ENCODE results near the gene RHBDL1. TPM values are rescaled to one million over a fixed set of nuclear protein-coding genes. Genes with fewer than 3 reads are reported as not detected.

RHBDL1 gene
- total and polyA plus RNA-seq, 2 experiments from 2014 or later: 8.4 to 10.1 TPM

DNA sequence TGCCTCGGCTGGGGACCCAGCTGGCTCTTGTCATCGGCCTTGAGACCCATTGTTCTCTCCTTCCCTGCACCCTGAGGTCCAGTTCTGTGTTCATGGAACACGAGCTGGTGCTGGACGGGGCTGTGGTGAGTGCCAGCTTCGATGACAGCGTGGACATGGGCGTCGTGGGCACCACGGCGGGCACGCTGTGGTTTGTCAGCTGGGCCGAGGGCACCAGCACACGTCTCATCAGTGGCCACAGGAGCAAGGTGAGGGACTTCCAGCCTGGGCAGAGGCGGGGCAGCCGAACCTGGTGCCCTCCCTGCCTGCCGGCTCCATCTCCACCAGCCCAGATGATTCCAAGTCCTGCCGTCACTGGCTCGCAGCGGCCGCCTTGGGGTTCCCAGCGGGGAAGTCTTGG lies 12.9 kb upstream of the RHBDL1 start:
- DNase-seq (ENCODE audit: low spot score): no peak
- Mint-ChIP-seq H3K4me3 (no peak overlapping the region), H3K9me3 (no peaks in the 10 kb centered on the region; the same call in 2 of the 3 replicates), H3K4me1 (no peaks in the 10 kb centered on the region), H3K27me3 (ENCODE audit: insufficient read depth, low read depth, poor library complexity) (peaks cover 4% of the 10 kb centered on the region), H3K27ac (no peak overlapping the region), H3K36me3 (ENCODE audit: low read depth) (peaks cover 8% of the 10 kb centered on the region; the same call in 1 of the 3 replicates)
- no peak for TF ChIP-seq CREB1 (CRISPR knock-in tag; IDR thresholded peaks at IDR 0.05; ENCODE audit: low read depth)
- TF ChIP-seq, protein P1, sequence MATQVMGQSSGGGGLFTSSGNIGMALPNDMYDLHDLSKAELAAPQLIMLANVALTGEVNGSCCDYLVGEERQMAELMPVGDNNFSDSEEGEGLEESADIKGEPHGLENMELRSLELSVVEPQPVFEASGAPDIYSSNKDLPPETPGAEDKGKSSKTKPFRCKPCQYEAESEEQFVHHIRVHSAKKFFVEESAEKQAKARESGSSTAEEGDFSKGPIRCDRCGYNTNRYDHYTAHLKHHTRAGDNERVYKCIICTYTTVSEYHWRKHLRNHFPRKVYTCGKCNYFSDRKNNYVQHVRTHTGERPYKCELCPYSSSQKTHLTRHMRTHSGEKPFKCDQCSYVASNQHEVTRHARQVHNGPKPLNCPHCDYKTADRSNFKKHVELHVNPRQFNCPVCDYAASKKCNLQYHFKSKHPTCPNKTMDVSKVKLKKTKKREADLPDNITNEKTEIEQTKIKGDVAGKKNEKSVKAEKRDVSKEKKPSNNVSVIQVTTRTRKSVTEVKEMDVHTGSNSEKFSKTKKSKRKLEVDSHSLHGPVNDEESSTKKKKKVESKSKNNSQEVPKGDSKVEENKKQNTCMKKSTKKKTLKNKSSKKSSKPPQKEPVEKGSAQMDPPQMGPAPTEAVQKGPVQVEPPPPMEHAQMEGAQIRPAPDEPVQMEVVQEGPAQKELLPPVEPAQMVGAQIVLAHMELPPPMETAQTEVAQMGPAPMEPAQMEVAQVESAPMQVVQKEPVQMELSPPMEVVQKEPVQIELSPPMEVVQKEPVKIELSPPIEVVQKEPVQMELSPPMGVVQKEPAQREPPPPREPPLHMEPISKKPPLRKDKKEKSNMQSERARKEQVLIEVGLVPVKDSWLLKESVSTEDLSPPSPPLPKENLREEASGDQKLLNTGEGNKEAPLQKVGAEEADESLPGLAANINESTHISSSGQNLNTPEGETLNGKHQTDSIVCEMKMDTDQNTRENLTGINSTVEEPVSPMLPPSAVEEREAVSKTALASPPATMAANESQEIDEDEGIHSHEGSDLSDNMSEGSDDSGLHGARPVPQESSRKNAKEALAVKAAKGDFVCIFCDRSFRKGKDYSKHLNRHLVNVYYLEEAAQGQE (IDR thresholded peaks at IDR 0.05; ENCODE audit: unreplicated experiment): no peak
- TF ChIP-seq, protein P2, sequence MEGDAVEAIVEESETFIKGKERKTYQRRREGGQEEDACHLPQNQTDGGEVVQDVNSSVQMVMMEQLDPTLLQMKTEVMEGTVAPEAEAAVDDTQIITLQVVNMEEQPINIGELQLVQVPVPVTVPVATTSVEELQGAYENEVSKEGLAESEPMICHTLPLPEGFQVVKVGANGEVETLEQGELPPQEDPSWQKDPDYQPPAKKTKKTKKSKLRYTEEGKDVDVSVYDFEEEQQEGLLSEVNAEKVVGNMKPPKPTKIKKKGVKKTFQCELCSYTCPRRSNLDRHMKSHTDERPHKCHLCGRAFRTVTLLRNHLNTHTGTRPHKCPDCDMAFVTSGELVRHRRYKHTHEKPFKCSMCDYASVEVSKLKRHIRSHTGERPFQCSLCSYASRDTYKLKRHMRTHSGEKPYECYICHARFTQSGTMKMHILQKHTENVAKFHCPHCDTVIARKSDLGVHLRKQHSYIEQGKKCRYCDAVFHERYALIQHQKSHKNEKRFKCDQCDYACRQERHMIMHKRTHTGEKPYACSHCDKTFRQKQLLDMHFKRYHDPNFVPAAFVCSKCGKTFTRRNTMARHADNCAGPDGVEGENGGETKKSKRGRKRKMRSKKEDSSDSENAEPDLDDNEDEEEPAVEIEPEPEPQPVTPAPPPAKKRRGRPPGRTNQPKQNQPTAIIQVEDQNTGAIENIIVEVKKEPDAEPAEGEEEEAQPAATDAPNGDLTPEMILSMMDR (conservative IDR thresholded peaks at IDR 0.05; ENCODE audit: low read depth in 2 of 2): no peak
- no peak for TF ChIP-seq STAT1 (IDR thresholded peaks at IDR 0.05; ENCODE audit: unreplicated experiment)
- no peak for TF ChIP-seq EZH2phosphoT487 (IDR thresholded peaks at IDR 0.05; ENCODE audit: unreplicated experiment)
- TF ChIP-seq ZNF331 (CRISPR knock-in tag; IDR thresholded peaks at IDR 0.05; ENCODE audit: low read depth): no peak
- TF ChIP-seq, protein P3, sequence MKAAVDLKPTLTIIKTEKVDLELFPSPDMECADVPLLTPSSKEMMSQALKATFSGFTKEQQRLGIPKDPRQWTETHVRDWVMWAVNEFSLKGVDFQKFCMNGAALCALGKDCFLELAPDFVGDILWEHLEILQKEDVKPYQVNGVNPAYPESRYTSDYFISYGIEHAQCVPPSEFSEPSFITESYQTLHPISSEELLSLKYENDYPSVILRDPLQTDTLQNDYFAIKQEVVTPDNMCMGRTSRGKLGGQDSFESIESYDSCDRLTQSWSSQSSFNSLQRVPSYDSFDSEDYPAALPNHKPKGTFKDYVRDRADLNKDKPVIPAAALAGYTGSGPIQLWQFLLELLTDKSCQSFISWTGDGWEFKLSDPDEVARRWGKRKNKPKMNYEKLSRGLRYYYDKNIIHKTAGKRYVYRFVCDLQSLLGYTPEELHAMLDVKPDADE (IDR thresholded peaks at IDR 0.05): no peak
- no peak for TF ChIP-seq NANOG (IDR thresholded peaks at IDR 0.05; ENCODE audit: borderline replicate concordance)
- TF ChIP-seq POLR2AphosphoS5 (IDR thresholded peaks at IDR 0.05; ENCODE audit: low read depth): no peak
- TF ChIP-seq EZH2 (IDR thresholded peaks at IDR 0.05; ENCODE audit: low read depth, unreplicated experiment): no peak
- TF ChIP-seq ZNF114 (CRISPR knock-in tag; IDR thresholded peaks at IDR 0.05): no peak
- no peak for TF ChIP-seq JUNB (IDR thresholded peaks at IDR 0.05; ENCODE audit: unreplicated experiment)
- TF ChIP-seq, protein P4, sequence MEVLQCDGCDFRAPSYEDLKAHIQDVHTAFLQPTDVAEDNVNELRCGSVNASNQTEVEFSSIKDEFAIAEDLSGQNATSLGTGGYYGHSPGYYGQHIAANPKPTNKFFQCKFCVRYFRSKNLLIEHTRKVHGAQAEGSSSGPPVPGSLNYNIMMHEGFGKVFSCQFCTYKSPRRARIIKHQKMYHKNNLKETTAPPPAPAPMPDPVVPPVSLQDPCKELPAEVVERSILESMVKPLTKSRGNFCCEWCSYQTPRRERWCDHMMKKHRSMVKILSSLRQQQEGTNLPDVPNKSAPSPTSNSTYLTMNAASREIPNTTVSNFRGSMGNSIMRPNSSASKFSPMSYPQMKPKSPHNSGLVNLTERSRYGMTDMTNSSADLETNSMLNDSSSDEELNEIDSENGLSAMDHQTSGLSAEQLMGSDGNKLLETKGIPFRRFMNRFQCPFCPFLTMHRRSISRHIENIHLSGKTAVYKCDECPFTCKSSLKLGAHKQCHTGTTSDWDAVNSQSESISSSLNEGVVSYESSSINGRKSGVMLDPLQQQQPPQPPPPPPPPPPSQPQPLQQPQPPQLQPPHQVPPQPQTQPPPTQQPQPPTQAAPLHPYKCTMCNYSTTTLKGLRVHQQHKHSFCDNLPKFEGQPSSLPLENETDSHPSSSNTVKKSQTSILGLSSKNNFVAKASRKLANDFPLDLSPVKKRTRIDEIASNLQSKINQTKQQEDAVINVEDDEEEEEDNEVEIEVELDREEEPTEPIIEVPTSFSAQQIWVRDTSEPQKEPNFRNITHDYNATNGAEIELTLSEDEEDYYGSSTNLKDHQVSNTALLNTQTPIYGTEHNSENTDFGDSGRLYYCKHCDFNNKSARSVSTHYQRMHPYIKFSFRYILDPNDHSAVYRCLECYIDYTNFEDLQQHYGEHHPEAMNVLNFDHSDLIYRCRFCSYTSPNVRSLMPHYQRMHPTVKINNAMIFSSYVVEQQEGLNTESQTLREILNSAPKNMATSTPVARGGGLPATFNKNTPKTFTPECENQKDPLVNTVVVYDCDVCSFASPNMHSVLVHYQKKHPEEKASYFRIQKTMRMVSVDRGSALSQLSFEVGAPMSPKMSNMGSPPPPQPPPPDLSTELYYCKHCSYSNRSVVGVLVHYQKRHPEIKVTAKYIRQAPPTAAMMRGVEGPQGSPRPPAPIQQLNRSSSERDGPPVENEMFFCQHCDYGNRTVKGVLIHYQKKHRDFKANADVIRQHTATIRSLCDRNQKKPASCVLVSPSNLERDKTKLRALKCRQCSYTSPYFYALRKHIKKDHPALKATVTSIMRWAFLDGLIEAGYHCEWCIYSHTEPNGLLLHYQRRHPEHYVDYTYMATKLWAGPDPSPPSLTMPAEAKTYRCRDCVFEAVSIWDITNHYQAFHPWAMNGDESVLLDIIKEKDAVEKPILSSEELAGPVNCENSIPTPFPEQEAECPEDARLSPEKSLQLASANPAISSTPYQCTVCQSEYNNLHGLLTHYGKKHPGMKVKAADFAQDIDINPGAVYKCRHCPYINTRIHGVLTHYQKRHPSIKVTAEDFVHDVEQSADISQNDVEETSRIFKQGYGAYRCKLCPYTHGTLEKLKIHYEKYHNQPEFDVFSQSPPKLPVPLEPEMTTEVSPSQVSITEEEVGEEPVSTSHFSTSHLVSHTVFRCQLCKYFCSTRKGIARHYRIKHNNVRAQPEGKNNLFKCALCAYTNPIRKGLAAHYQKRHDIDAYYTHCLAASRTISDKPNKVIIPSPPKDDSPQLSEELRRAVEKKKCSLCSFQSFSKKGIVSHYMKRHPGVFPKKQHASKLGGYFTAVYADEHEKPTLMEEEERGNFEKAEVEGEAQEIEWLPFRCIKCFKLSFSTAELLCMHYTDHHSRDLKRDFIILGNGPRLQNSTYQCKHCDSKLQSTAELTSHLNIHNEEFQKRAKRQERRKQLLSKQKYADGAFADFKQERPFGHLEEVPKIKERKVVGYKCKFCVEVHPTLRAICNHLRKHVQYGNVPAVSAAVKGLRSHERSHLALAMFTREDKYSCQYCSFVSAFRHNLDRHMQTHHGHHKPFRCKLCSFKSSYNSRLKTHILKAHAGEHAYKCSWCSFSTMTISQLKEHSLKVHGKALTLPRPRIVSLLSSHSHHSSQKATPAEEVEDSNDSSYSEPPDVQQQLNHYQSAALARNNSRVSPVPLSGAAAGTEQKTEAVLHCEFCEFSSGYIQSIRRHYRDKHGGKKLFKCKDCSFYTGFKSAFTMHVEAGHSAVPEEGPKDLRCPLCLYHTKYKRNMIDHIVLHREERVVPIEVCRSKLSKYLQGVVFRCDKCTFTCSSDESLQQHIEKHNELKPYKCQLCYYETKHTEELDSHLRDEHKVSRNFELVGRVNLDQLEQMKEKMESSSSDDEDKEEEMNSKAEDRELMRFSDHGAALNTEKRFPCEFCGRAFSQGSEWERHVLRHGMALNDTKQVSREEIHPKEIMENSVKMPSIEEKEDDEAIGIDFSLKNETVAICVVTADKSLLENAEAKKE (CRISPR knock-in tag; IDR thresholded peaks at IDR 0.05): no peak
- H3K27me3 ChIP-seq (ENCODE audit: insufficient read depth): no peaks in the 10 kb centered on the region
- no peaks in the 10 kb centered on the region for H3K4me1 ChIP-seq (ENCODE audit: insufficient read depth)
- 0 out of 2 replicates have a peak, but pooled peaks cover 4% of the 10 kb centered on the region for H3F3A ChIP-seq (replicated peaks; ENCODE audit: low read depth)
- no peak overlapping the region for H3K27ac ChIP-seq (ENCODE audit: low read depth)
- H3K9me2 ChIP-seq (ENCODE audit: insufficient read depth): no peaks in the 10 kb centered on the region
- no peaks in the 10 kb centered on the region for H3K36me3 ChIP-seq (ENCODE audit: insufficient read depth)
- no peak overlapping the region for H2AFZ ChIP-seq
- H3K4me2 ChIP-seq: no peak overlapping the region
- no peak for ATAC-seq
- no peaks in the 10 kb centered on the region for H3K79me2 ChIP-seq (replicated peaks; ENCODE audit: insufficient read depth)
- H4K20me1 ChIP-seq (replicated peaks; ENCODE audit: insufficient read depth): no peaks in the 10 kb centered on the region
- no peak overlapping the region for H3K4me3 ChIP-seq
